HL-60 (cell line): ENCODE measurements around the gene POLA2.

Source experiments
- DNase-seq, 2 experiments: peaks; one replicate each; pipeline ENCODE4 v3.0.0-alpha.2; 2010 to 2020; ENCODE audit warnings: low read depth in 1 of 2, low spot score in 1 of 2
- H3K27ac ChIP-seq: fragments of 250-450 bp; sonication (Bioruptor Pico); replicated peaks from 2 replicates; pipeline ENCODE4 v1.5.1; 2020; ENCODE audit warnings: mild to moderate bottlenecking, moderate library complexity
- H3K27me3 ChIP-seq: fragments of 250-450 bp; sonication (Bioruptor Pico); 2 replicates; pipeline ENCODE4 v1.5.1; 2021; ENCODE audit warnings: mild to moderate bottlenecking, moderate library complexity; ENCODE audit not compliant: insufficient read depth, poor library complexity, severe bottlenecking
- H3K4me3 ChIP-seq: replicated peaks from 2 replicates; pipeline ENCODE4 v1.5.1; 2011; ENCODE audit warnings: mild to moderate bottlenecking, control low read depth, low read length; ENCODE audit not compliant: insufficient read depth
- GABPA ChIP-seq: IDR thresholded peaks from 2 replicates; pipeline ENCODE4 v1.6.1; 2012; ENCODE audit warnings: low read depth
- POLR2AphosphoS5 ChIP-seq: IDR thresholded peaks from 2 replicates; pipeline ENCODE4 v1.6.1; 2012; ENCODE audit warnings: low read depth
- SPI1 ChIP-seq: IDR thresholded peaks from 2 replicates; pipeline ENCODE4 v1.6.1; 2012; ENCODE audit warnings: low read depth, mild to moderate bottlenecking, borderline replicate concordance
- TF ChIP-seq, protein P1 (sequence below): IDR thresholded peaks from one replicate; pipeline ENCODE4 v1.5.1; 2011; ENCODE audit warnings: low read length, control low read depth, inconsistent platforms; ENCODE audit not compliant: insufficient read depth
- TF ChIP-seq, protein P2 (sequence below): IDR thresholded peaks from 2 replicates; pipeline ENCODE4 v1.6.1; 2012; ENCODE audit warnings: low read depth; ENCODE audit not compliant: insufficient replicate concordance

POLA2 gene

DNA sequence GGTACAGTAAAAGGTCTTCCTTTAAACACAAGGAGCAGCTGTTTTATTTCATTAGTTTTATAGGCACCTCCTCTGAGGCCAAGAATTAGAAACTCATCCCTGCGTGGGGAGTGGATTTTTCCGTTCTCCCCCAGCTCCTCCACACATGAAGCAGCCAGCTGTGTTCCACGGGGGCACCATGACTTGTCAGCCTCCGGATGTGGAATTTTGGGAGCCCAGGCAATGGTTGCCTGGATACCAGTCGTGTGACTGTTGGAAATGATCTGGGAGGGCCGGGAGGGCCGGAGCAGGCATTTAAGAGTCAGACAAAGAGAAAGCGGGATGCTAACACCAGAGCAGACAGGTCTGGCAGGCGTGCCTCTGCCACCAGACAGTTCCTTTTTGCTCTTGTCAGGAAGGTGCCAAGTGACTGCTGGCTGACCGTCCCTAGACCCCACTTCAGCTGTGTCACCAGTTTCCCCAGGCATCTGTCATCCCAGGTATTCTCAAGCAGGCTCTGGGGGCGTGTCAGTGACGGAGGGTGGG lies 37.0 kb downstream of the POLA2 start:
- TF ChIP-seq, protein P1, sequence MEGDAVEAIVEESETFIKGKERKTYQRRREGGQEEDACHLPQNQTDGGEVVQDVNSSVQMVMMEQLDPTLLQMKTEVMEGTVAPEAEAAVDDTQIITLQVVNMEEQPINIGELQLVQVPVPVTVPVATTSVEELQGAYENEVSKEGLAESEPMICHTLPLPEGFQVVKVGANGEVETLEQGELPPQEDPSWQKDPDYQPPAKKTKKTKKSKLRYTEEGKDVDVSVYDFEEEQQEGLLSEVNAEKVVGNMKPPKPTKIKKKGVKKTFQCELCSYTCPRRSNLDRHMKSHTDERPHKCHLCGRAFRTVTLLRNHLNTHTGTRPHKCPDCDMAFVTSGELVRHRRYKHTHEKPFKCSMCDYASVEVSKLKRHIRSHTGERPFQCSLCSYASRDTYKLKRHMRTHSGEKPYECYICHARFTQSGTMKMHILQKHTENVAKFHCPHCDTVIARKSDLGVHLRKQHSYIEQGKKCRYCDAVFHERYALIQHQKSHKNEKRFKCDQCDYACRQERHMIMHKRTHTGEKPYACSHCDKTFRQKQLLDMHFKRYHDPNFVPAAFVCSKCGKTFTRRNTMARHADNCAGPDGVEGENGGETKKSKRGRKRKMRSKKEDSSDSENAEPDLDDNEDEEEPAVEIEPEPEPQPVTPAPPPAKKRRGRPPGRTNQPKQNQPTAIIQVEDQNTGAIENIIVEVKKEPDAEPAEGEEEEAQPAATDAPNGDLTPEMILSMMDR: no peak
- TF ChIP-seq GABPA (no peak), POLR2AphosphoS5 (no peak), SPI1 (no peak)
- TF ChIP-seq, protein P2, sequence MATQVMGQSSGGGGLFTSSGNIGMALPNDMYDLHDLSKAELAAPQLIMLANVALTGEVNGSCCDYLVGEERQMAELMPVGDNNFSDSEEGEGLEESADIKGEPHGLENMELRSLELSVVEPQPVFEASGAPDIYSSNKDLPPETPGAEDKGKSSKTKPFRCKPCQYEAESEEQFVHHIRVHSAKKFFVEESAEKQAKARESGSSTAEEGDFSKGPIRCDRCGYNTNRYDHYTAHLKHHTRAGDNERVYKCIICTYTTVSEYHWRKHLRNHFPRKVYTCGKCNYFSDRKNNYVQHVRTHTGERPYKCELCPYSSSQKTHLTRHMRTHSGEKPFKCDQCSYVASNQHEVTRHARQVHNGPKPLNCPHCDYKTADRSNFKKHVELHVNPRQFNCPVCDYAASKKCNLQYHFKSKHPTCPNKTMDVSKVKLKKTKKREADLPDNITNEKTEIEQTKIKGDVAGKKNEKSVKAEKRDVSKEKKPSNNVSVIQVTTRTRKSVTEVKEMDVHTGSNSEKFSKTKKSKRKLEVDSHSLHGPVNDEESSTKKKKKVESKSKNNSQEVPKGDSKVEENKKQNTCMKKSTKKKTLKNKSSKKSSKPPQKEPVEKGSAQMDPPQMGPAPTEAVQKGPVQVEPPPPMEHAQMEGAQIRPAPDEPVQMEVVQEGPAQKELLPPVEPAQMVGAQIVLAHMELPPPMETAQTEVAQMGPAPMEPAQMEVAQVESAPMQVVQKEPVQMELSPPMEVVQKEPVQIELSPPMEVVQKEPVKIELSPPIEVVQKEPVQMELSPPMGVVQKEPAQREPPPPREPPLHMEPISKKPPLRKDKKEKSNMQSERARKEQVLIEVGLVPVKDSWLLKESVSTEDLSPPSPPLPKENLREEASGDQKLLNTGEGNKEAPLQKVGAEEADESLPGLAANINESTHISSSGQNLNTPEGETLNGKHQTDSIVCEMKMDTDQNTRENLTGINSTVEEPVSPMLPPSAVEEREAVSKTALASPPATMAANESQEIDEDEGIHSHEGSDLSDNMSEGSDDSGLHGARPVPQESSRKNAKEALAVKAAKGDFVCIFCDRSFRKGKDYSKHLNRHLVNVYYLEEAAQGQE: no peak
- Histone ChIP-seq H3K27me3 (no peaks in the 10 kb centered on the region), H3K4me3 (no peak overlapping the region)

DNA sequence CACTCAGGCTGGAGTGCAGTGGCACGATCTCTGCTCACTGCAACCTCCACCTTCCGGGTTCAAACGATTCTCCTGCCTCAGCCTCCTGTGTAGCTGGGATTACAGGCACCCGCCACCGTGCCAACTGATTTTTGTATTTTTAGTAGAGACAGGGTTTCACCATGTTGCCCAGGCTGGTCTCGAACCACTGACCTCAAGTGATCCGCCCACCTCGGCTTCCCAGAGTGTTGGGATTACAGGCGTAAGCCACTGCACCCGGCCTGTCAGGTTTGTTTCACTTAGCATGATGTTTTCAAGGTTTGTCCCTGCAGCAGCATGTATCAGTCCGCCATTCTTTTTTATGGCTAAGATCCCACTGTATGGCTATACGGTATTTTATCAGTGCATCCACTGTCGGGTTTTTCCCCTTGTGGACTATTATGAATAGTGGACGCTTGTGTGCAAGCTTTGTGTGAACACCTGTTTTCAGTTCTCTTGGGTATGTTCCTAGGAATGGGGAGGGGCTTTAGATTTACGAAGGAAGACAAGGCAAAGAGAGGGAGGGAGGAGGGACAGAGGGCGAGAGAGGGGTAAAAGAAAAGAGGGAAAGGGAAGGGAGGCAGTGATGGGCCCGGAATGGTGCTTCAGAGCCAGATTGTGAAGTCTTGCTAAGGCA lies 39.0 kb downstream of the POLA2 start:
- H3K27ac ChIP-seq: no peak overlapping the region
- no peaks in the 10 kb centered on the region for H3K27me3 ChIP-seq
- no peak for DNase-seq
- TF ChIP-seq POLR2AphosphoS5: no peak
- no peak for TF ChIP-seq GABPA
- TF ChIP-seq SPI1: no peak
- TF ChIP-seq, protein P2: no peak
- TF ChIP-seq, protein P1: no peak
- no peak overlapping the region for H3K4me3 ChIP-seq

More for the DNA sequence above, 37.0 kb downstream of the POLA2 start:
- no peak overlapping the region for H3K27ac ChIP-seq
- DNase-seq: no peak

DNA sequence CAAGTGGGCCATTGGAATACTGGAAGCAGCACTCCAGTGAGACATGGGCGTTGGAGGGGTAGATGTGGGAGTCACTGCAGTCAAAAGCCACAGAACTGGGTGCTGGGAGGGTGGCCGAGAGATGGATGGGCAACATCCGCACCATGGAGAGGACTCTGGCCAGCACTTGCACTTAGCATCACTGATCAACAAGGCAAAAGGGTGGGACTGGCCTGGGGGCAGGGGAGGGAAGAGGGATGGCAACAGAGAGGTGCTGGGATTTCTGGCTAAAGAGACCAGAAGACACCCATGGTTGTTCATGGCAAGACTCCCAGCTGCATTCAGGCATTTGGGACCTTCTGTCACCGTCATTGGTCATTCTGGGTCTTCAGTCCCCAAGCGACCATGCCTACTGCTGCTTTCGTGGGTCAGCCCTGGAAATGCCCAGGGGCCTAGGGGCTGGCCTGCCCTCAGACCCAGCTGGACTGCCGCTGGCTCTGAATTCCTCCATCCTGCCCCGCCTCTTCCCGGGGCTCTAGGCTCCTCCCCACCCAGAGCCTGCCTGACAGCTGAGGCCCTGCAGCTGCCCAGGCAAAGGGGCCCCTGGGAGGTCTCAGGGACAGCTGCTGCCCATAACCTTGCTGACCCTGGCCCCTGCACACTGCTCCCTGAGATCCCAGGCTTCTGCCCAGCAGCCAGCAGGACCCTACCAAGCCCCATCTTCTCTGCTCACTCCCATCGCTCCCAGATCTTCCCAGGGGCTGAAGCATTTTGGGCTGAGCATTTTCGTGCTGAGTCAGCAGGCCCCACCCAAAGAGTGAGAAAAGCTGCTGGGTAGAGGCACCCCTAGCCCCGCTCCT lies 39.9 kb downstream of the POLA2 start:
- Histone ChIP-seq H3K4me3 (no peak overlapping the region), H3K27me3 (no peaks in the 10 kb centered on the region), H3K27ac (no peak overlapping the region)
- TF ChIP-seq, protein P2: no peak
- TF ChIP-seq, protein P1: no peak
- TF ChIP-seq POLR2AphosphoS5: no peak
- no peak for TF ChIP-seq SPI1
- TF ChIP-seq GABPA: no peak
- DNase-seq: no peak
